Activated CD8-positive, alpha-beta T cell treated with anti-CD3 and anti-CD28 coated beads for 36 hours (primary cell): Measurements from ENCODE around the gene CFAP53. TPM values are rescaled to one million over a fixed set of nuclear protein-coding genes. Genes with fewer than 3 reads are reported as not detected.

ENCODE experiments used
- ATAC-seq: fragments of 200-7000 bp; cut with Tn5 transposase; one replicate; pipeline ENCODE4 v1.10.0; 2021; ENCODE audit warnings: mild to moderate bottlenecking, moderate library complexity
- CTCF ChIA-PET: fragments of 350-600 bp; sonication (Branson Sonifier 250); formaldehyde crosslinking; loops from one replicate; lab custom pipeline; 2021; ENCODE audit warnings: antibody characterized with exemption; lab: Charles Lee
- POLR2A ChIA-PET: fragments of 350-600 bp; sonication (Branson Sonifier 250); formaldehyde crosslinking; loops from one replicate; lab custom pipeline; 2021; ENCODE audit warnings: antibody characterized with exemption; lab: Charles Lee
- DNase-seq: peaks from one replicate; pipeline ENCODE4 v3.0.0-alpha.2; 2020
- H3K27ac Mint-ChIP-seq: one replicate; pipeline ENCODE4 v1.8.0; 2021; ENCODE audit warnings: mild to moderate bottlenecking, mixed read lengths
- H3K27me3 Mint-ChIP-seq: one replicate; pipeline ENCODE4 v1.8.0; 2021; ENCODE audit warnings: mixed read lengths
- H3K36me3 Mint-ChIP-seq: one replicate; pipeline ENCODE4 v1.8.0; 2021; ENCODE audit warnings: low read depth, mixed read lengths
- H3K4me1 Mint-ChIP-seq: one replicate; pipeline ENCODE4 v1.8.0; 2021; ENCODE audit warnings: low read depth, mixed read lengths
- H3K4me3 Mint-ChIP-seq: one replicate; pipeline ENCODE4 v1.8.0; 2021; ENCODE audit warnings: mild to moderate bottlenecking, moderate library complexity, mixed read lengths
- H3K9me3 Mint-ChIP-seq: one replicate; pipeline ENCODE4 v1.8.0; 2021; ENCODE audit warnings: mixed read lengths
- intact Hi-C: fragments of 100-400 bp; cut with micrococcal nuclease; formaldehyde crosslinking; loops from one replicate; pipeline ENCODE4 v1.10.0; 2022
- total RNA-seq, 2 experiments: library from RNA; stranded (reverse); gene quantifications; one replicate each; pipeline ENCODE4 v1.2.3, GENCODE V29; 2021
- TF ChIP-seq, protein P1 (sequence below): fragments of 200-600 bp; IDR thresholded peaks from one replicate; pipeline ENCODE4 v1.8.0; 2022; ENCODE audit warnings: antibody characterized with exemption, mild to moderate bottlenecking

CFAP53 gene
- total RNA-seq, 2 experiments from 2014 or later: 0.27 to 0.76 TPM

DNA sequence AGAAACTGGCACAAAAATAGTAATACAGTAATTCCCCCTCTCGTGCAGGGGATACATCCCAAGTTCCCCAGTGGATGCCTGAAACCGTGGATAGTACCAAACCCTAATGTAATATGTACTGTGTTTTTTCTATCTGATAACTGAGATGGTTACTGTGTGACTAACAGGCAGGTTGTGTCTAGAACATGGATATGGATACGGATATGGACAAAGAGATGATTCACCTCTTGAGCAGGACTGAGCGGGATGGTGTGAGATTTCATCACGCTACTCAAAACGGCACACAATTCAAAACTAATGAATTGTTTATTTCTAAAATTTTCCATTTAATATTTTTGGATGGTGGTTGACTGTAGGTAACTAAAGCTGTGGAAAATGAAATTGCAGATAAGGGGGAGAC is 11.6 kb upstream of the CFAP53 start:
- Mint-ChIP-seq H3K36me3 (peaks cover 54% of the 10 kb centered on the region), H3K27me3 (no peaks in the 10 kb centered on the region), H3K9me3 (no peaks in the 10 kb centered on the region), H3K4me3 (no peak overlapping the region), H3K4me1 (peaks cover 27% of the 10 kb centered on the region), H3K27ac (no peak overlapping the region)
- TF ChIP-seq, protein P1, sequence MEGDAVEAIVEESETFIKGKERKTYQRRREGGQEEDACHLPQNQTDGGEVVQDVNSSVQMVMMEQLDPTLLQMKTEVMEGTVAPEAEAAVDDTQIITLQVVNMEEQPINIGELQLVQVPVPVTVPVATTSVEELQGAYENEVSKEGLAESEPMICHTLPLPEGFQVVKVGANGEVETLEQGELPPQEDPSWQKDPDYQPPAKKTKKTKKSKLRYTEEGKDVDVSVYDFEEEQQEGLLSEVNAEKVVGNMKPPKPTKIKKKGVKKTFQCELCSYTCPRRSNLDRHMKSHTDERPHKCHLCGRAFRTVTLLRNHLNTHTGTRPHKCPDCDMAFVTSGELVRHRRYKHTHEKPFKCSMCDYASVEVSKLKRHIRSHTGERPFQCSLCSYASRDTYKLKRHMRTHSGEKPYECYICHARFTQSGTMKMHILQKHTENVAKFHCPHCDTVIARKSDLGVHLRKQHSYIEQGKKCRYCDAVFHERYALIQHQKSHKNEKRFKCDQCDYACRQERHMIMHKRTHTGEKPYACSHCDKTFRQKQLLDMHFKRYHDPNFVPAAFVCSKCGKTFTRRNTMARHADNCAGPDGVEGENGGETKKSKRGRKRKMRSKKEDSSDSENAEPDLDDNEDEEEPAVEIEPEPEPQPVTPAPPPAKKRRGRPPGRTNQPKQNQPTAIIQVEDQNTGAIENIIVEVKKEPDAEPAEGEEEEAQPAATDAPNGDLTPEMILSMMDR: no peak
- DNase-seq: no peak
- CTCF ChIA-PET: interaction anchor here (1.8 to 2.3 kb wide), 2 partner anchors 9 to 11 kb away, joined by 3 to 10 read pairs; partner anchors contain the start of gene CFAP53
- POLR2A ChIA-PET: no interaction called here
- intact Hi-C loops: no loop called here
- no peak for ATAC-seq

DNA sequence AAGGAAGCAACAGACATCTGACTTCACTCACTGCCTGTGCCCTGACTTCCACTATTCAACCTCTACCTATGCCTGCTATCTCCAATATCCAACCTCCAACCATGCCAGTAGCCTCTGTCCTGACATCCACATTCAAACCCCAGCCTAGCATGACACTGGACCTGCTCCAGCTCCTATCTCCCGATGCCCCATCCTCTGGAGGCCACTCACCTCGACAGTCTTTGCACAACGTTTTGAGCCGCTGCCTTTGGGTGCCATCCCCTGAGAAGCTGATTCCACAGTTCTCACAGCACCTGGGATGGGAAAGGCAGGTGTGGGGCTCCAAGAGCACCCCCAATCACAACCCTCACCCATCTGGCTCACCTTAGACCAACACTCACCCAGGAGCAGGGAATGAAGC is 10.2 kb upstream of the CFAP53 start:
- Mint-ChIP-seq H3K27ac (no peak overlapping the region), H3K9me3 (no peaks in the 10 kb centered on the region), H3K36me3 (peaks cover 54% of the 10 kb centered on the region), H3K4me3 (no peak overlapping the region), H3K4me1 (peaks cover 19% of the 10 kb centered on the region), H3K27me3 (no peaks in the 10 kb centered on the region)
- intact Hi-C loops: no loop called here
- TF ChIP-seq, protein P1: no peak
- CTCF ChIA-PET: interaction anchor here (1.0 kb wide), 1 partner anchor 8 kb away, joined by 3 read pairs; no protein-coding TSS in a partner anchor
- DNase-seq (no peak), ATAC-seq (no peak)
- POLR2A ChIA-PET: no interaction called here

DNA sequence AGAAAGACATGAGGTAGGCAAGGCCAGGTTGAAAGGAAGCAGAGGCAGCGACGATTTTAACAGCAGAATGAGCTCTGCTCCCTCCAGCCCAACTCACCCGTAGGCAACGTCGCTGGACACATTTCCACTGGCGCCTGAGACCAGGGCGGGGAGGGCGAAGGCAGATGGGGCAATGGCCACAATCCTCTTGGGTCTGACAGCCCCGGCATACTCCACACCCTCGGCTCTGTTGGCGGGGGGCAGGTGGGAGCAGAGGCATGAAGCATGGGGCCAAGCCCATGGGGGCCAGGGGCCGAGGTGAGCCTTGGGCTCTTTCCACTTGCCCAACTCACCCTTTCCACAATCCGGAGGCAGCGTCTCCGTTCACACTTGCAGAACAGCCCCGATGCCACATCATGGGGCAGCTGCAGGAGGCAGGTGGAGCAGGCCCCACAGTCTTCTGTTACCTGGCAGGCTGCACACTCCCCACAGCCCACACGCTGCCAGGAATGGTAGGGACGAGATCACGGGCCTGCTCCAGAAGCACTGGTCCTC is 9.3 kb upstream of the CFAP53 start:
- Mint-ChIP-seq H3K4me3 (no peak overlapping the region), H3K36me3 (peaks cover 57% of the 10 kb centered on the region), H3K27me3 (no peaks in the 10 kb centered on the region), H3K27ac (no peak overlapping the region), H3K9me3 (no peaks in the 10 kb centered on the region), H3K4me1 (peaks cover 17% of the 10 kb centered on the region)
- intact Hi-C loops: no loop called here
- no peak for DNase-seq
- TF ChIP-seq, protein P1: no peak
- ChIA-PET CTCF (no interaction called here), POLR2A (no interaction called here)
- ATAC-seq: no peak

DNA sequence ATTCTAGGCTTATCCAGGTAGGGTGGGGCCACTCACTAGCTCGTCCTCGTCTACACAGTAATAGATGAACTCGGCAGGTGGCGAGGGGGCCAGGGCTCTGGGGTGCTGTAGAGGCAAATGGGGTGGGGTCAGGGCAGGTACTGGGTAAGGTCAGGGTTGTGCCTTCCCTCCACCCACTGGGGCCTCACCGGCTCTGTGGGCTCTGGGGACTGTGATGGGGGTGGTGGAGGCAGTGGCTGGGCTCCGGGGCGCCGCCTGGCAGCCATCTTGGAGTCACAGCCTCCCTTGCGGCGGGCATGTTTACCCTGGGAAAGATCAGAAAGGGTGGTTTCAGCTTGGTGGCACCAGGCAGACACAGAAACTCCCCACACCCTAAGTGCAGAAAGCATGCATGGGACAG is 8.6 kb upstream of the CFAP53 start:
- intact Hi-C loops: no loop called here
- TF ChIP-seq, protein P1: no peak
- Mint-ChIP-seq H3K4me3 (no peak overlapping the region), H3K27ac (no peak overlapping the region), H3K36me3 (peaks cover 57% of the 10 kb centered on the region), H3K4me1 (peaks cover 10% of the 10 kb centered on the region), H3K27me3 (no peaks in the 10 kb centered on the region), H3K9me3 (no peaks in the 10 kb centered on the region)
- ATAC-seq: no peak
- DNase-seq: no peak
- CTCF ChIA-PET: no interaction called here
- POLR2A ChIA-PET: no interaction called here

DNA sequence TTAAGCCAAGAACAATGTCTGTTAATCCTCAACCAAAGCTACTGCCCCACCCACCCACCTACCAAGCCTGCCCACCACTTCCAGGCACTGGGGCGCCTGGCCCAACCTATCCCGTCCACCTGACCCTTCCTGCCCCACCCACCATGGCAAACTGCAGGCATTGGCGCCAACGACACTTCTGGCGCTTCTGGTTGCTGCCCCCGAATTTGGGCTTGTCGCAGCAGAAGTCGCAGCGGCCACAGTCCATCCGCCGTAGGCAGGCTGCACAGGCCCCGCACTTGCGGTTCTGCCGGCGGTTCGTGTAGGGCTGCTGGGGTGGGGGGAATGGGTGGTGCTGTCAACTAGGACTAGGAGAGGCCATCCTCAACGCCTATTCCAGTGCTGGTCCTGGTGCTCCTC is 7.7 kb upstream of the CFAP53 start:
- no peak for ATAC-seq
- Mint-ChIP-seq H3K9me3 (no peaks in the 10 kb centered on the region), H3K4me3 (no peak overlapping the region), H3K27ac (no peak overlapping the region), H3K4me1 (peaks cover 9% of the 10 kb centered on the region), H3K36me3 (peaks cover 59% of the 10 kb centered on the region), H3K27me3 (no peaks in the 10 kb centered on the region)
- POLR2A ChIA-PET: no interaction called here
- TF ChIP-seq, protein P1: no peak
- intact Hi-C loops: no loop called here
- DNase-seq: no peak
- CTCF ChIA-PET: no interaction called here
